ENCODE measurements around the gene SUSD3. TPM values are rescaled to one million over a fixed set of nuclear protein-coding genes. Genes with fewer than 3 reads are reported as not detected.

Gene SUSD3
- total RNA-seq, 1 donor from 2014 or later: 2.4 TPM

DNA sequence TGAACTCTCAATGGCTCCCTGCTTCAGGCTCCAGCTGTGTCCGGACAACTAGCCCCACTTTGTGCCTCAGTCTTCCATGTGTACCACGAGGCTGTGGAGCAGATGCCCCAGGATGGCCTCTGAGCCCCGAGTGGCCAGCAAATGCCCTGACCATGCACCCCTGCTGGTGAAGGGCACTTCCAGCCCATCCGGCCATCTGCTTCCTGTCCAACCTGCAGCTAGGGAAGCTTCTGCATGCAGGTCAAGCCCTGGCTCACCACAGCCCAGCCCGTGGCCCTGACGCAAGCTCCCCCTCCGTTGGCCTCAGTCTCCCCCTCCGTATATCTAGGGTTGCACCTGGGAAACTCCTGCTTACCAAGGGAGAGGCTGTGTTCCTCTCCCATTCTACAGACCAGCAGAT, 70.8 kb downstream of the SUSD3 start:
- H3K36me3 Mint-ChIP-seq: peaks cover 4% of the 10 kb centered on the region
- H3K9me3 Mint-ChIP-seq: no peaks in the 10 kb centered on the region
- no peak for DNase-seq (ENCODE audit: low spot score in 2 of 2, unreplicated experiment in 2 of 2)
- H3K27me3 Mint-ChIP-seq (ENCODE audit: low read depth): no peaks in the 10 kb centered on the region
- TF ChIP-seq, protein P1, sequence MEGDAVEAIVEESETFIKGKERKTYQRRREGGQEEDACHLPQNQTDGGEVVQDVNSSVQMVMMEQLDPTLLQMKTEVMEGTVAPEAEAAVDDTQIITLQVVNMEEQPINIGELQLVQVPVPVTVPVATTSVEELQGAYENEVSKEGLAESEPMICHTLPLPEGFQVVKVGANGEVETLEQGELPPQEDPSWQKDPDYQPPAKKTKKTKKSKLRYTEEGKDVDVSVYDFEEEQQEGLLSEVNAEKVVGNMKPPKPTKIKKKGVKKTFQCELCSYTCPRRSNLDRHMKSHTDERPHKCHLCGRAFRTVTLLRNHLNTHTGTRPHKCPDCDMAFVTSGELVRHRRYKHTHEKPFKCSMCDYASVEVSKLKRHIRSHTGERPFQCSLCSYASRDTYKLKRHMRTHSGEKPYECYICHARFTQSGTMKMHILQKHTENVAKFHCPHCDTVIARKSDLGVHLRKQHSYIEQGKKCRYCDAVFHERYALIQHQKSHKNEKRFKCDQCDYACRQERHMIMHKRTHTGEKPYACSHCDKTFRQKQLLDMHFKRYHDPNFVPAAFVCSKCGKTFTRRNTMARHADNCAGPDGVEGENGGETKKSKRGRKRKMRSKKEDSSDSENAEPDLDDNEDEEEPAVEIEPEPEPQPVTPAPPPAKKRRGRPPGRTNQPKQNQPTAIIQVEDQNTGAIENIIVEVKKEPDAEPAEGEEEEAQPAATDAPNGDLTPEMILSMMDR (IDR thresholded peaks at IDR 0.05; ENCODE audit: unreplicated experiment): no peak
- peaks cover 34% of the 10 kb centered on the region for H3K4me1 Mint-ChIP-seq
- no peak overlapping the region for H3K27ac Mint-ChIP-seq
- no peak overlapping the region for H3K4me3 Mint-ChIP-seq

DNA sequence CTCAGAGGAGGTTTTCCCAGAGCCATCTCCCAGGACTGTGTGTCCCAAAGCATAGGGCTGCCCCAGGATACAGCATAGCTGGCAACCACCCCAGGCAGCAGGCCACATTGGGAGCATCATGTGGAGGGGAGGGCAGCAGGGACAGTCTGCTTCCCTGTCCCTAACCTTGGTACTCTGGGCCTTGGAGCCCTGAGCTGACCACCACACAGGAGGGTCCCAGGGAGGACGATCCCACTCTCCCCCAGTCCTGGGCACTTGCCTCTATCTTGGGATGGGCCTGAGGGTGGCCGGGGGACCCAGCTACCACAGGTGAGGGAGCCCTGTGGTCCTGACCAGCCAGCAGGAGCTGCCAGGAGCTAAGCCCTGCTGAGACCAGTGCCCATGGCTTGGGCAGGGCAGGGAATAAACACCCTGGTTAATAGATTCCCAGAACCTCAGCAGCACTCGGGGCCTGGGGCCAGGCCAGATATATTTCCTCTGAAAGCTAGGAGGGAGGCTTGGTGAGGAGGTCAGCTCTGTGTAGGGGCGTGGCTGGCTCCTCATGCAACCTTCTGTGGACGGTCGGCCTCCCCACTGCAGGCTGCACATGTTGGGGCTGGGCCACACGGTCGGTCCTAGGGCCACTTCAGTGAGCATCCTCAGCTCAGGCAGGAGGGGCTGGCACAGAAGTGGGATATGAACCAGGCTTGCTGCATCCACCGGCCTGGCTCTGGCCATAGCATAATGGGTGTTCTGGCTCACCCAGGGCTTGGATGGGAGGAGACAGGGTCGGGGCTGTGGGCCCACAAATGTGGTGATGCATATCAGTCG, 71.4 kb downstream of the SUSD3 start:
- peaks cover 1% of the 10 kb centered on the region for H3K36me3 Mint-ChIP-seq
- TF ChIP-seq, protein P1 (IDR thresholded peaks at IDR 0.05; ENCODE audit: unreplicated experiment): no peak
- H3K9me3 Mint-ChIP-seq: no peaks in the 10 kb centered on the region
- DNase-seq (ENCODE audit: low spot score in 2 of 2, unreplicated experiment in 2 of 2): no peak
- H3K4me1 Mint-ChIP-seq: peaks cover 39% of the 10 kb centered on the region
- no peak overlapping the region for H3K27ac Mint-ChIP-seq
- no peaks in the 10 kb centered on the region for H3K27me3 Mint-ChIP-seq (ENCODE audit: low read depth)
- no peak overlapping the region for H3K4me3 Mint-ChIP-seq

DNA sequence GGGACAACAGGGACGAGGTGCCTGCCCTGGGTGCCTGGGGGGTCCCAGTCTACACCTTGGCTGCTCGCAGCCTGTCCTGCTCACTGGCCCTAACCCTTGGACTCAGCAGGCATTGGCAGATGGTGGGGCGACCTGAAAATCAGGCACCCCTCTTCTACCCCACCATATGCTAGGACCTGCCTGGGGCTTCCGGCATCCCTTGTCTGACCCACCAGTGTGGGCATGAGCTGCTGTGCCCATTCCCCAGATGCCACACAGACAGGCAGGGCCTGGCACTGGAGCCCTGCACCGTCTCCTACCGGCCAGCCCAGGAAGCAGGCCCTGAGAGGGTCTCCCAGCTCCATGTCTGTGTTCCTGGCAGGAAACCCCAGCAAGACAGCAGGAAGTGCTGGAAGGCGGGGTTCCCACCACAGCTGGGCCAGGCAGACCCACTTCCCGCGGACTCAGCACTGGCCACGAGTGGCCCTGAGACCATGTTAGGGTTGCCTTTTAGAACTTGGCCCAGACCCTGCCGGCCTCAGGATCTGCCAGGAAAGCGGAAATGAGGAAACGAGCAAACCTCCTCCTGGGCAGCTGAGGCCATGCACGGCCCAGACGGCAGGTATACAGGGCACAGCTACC, 72.5 kb downstream of the SUSD3 start:
- Mint-ChIP-seq H3K27me3 (ENCODE audit: low read depth) (no peaks in the 10 kb centered on the region), H3K4me3 (no peak overlapping the region), H3K27ac (no peak overlapping the region), H3K9me3 (no peaks in the 10 kb centered on the region), H3K36me3 (no peaks in the 10 kb centered on the region), H3K4me1 (peaks cover 36% of the 10 kb centered on the region)
- TF ChIP-seq, protein P1 (IDR thresholded peaks at IDR 0.05; ENCODE audit: unreplicated experiment): no peak
- DNase-seq (ENCODE audit: low spot score in 2 of 2, unreplicated experiment in 2 of 2): no peak

DNA sequence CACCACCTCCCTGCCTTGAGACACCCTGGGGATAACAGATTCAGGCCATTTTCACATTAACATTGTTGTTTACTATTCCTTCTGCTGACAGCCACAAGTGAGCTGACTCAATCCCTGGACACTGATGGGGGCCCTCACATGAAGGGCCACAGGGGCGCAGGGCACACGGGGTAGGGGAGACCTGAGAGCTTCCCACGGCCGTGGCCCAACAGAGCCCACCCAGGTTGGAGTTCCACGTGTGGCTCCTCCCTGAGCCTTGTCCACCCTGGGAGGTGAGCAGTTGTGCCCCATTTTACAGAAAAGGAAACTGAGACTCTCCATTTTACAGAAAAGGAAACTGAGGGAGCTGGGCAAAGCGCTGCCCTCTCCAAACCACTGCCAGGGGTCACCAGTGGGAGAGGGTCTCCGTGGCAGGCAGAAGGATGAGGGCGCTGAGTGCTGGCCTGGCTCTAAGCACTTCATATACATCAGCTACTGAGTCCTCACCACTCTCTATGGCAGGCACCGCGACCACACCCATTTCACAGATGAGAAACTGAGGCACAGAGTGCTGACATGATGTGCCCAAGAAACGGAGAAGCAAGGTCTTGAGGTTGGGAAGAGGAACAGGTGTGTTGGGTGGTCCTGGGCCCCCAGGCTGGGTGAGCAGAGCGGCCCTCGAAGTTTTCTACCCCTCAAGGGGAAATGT, 73.2 kb downstream of the SUSD3 start:
- H3K27me3 Mint-ChIP-seq (ENCODE audit: low read depth): no peaks in the 10 kb centered on the region
- no peak overlapping the region for H3K4me3 Mint-ChIP-seq
- DNase-seq (ENCODE audit: low spot score in 2 of 2, unreplicated experiment in 2 of 2): no peak
- H3K9me3 Mint-ChIP-seq: no peaks in the 10 kb centered on the region
- no peak overlapping the region for H3K27ac Mint-ChIP-seq
- peaks cover 28% of the 10 kb centered on the region for H3K4me1 Mint-ChIP-seq
- no peaks in the 10 kb centered on the region for H3K36me3 Mint-ChIP-seq
- TF ChIP-seq, protein P1 (IDR thresholded peaks at IDR 0.05; ENCODE audit: unreplicated experiment): no peak

DNA sequence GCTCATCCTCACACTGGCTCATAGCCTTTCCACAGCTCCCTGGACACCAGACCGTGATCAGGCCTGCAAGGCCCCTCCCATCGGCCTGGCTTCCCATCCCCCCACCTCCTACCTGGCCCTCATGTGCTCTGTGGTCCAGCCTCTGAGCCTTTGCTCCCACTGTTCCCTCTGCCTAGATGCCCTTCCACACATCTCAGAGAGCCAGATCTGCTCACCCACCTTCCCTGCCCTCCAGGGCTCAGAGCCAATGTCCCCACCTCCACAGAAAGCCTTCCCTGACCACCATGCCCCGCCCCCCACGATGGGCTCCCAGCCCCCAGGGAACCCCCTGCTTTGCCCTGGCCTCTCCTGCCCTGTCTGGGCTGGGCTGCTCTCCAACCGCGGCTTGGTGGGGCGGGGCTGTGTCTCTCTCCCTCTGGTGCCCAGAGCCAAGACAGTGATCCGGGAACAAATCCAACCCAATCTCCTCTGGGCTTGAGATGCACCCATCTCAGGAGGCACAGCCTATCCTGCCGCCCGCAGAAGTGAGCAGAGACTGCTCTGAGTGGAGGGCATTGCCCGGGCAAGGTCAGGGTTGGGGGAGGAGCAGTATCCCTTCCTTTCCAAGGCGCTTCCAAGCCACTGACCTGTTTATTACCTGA, 73.9 kb downstream of the SUSD3 start:
- TF ChIP-seq, protein P1 (IDR thresholded peaks at IDR 0.05; ENCODE audit: unreplicated experiment): no peak
- no peak for DNase-seq (ENCODE audit: low spot score in 2 of 2, unreplicated experiment in 2 of 2)
- H3K36me3 Mint-ChIP-seq: no peaks in the 10 kb centered on the region
- H3K4me1 Mint-ChIP-seq: peaks cover 21% of the 10 kb centered on the region
- no peaks in the 10 kb centered on the region for H3K9me3 Mint-ChIP-seq
- H3K27ac Mint-ChIP-seq: peak overlapping the region; percentile 91
- H3K4me3 Mint-ChIP-seq: peak overlapping the region; percentile 84
- H3K27me3 Mint-ChIP-seq (ENCODE audit: low read depth): no peaks in the 10 kb centered on the region
